Middle frontal gyrus (tissue), 1 donor: ENCODE data around the gene CARNS1.
"Not testable (repeated sequence)": the region's sequence is repeated elsewhere in the genome, so short reads cannot be mapped to it uniquely, and the experiment has no call there.

Experiments used
- DNase-seq: peaks from one replicate; pipeline ENCODE4 v3.0.0-alpha.2; 2015; ENCODE audit warnings: low spot score; ENCODE audit errors: extremely low spot score

Gene CARNS1

GRCh38 chr11:67409781-67410368 lies 5.6 kb upstream of the CARNS1 start:
- no peak for DNase-seq

GRCh38 chr11:67410369-67410831 lies 5.1 kb upstream of the CARNS1 start:
- peak; percentile 71 for DNase-seq

- no peak for DNase-seq
Measured at GRCh38 chr11:67410984-67411784, 4.3 kb upstream of the CARNS1 start.

- no peak for DNase-seq
Measured at GRCh38 chr11:67411785-67412152, 3.7 kb upstream of the CARNS1 start.

GRCh38 chr11:67412495-67413179 lies 2.8 kb upstream of the CARNS1 start:
- DNase-seq: no peak

GRCh38 chr11:67413266-67413849 lies 2.1 kb upstream of the CARNS1 start:
- no peak for DNase-seq

- no peak for DNase-seq
Measured at GRCh38 chr11:67416416-67417335, 1.2 kb downstream of the CARNS1 start.

- no peak for DNase-seq
Measured at GRCh38 chr11:67417425-67417824, 1.9 kb downstream of the CARNS1 start.

GRCh38 chr11:67418476-67419281 lies 3.2 kb downstream of the CARNS1 start:
- DNase-seq: no peak

GRCh38 chr11:67419325-67420049 lies 4.0 kb downstream of the CARNS1 start:
- no peak for DNase-seq

- DNase-seq: no peak
Measured at GRCh38 chr11:67420147-67420645, 4.7 kb downstream of the CARNS1 start.

GRCh38 chr11:67420646-67421429 lies 5.4 kb downstream of the CARNS1 start:
- peak; percentile 69 for DNase-seq

GRCh38 chr11:67421430-67422031 lies 6.1 kb downstream of the CARNS1 start:
- DNase-seq: no peak

- DNase-seq: no peak
Measured at GRCh38 chr11:67422891-67423290, 7.4 kb downstream of the CARNS1 start.

GRCh38 chr11:67423466-67423865 lies 8.0 kb downstream of the CARNS1 start:
- DNase-seq: no peak

- no peak for DNase-seq
Measured at GRCh38 chr11:67423891-67424613, 8.6 kb downstream of the CARNS1 start.

- not testable (repeated sequence) for DNase-seq
Measured at GRCh38 chr11:67427364-67427859, 11.9 kb downstream of the CARNS1 start.
